Neural cell (in vitro differentiated cells): ENCODE measurements around the gene RGS10.

Source experiments
- EZH2 ChIP-seq: fragments of 200-600, 300-800 bp; shearing (Covaris generic), sonication (generic); IDR thresholded peaks from 2 replicates; pipeline ENCODE4 v1.6.1; 2014; ENCODE audit warnings: antibody characterized with exemption, low read length, borderline replicate concordance, mild to moderate bottlenecking; ENCODE audit not compliant: insufficient read depth, poor library complexity, severe bottlenecking
- TF ChIP-seq, protein P1 (sequence below): fragments of 450-650 bp; IDR thresholded peaks from 2 replicates; pipeline ENCODE4 v1.5.1; 2014; ENCODE audit warnings: antibody characterized with exemption, mild to moderate bottlenecking, moderate library complexity; ENCODE audit not compliant: poor library complexity, severe bottlenecking

DNA sequence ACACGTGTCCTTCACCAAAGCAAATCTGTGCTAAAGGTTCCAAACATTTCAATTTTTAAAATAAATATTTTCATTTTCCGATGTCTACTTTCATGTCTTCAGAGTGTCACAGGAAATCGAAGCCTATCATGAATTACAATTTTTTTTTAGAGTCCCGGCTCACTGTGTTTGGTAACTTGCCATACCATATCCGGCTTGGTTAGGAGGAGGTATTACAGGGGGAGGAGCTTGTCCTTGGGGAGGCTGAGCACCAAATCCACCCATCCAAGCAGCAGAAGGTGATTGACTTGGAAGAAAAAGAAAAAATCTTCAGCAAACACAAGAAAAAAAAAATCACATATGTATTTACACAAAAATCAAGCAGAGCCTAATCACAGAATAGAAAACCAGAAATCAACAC is 33.0 kb upstream of the RGS10 start:
- TF ChIP-seq, protein P1, sequence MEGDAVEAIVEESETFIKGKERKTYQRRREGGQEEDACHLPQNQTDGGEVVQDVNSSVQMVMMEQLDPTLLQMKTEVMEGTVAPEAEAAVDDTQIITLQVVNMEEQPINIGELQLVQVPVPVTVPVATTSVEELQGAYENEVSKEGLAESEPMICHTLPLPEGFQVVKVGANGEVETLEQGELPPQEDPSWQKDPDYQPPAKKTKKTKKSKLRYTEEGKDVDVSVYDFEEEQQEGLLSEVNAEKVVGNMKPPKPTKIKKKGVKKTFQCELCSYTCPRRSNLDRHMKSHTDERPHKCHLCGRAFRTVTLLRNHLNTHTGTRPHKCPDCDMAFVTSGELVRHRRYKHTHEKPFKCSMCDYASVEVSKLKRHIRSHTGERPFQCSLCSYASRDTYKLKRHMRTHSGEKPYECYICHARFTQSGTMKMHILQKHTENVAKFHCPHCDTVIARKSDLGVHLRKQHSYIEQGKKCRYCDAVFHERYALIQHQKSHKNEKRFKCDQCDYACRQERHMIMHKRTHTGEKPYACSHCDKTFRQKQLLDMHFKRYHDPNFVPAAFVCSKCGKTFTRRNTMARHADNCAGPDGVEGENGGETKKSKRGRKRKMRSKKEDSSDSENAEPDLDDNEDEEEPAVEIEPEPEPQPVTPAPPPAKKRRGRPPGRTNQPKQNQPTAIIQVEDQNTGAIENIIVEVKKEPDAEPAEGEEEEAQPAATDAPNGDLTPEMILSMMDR, result no peak
- no peak for TF ChIP-seq EZH2
